IPS-15b (cell line): ENCODE data around the gene RASSF5.
"Not testable (repeated sequence)": the region's sequence is repeated elsewhere in the genome, so short reads cannot be mapped to it uniquely, and the experiment has no call there.

Experiments
- H3K27me3 ChIP-seq: one replicate; pipeline ENCODE4 v1.6.1; 2013; ENCODE audit warnings: low read length; ENCODE audit not compliant: control insufficient read depth, insufficient read depth
- H3K36me3 ChIP-seq: one replicate; pipeline ENCODE4 v1.6.1; 2013; ENCODE audit warnings: low read length; ENCODE audit not compliant: control insufficient read depth, insufficient read depth
- H3K4me1 ChIP-seq: one replicate; pipeline ENCODE4 v1.6.1; 2013; ENCODE audit warnings: mild to moderate bottlenecking, low read length; ENCODE audit not compliant: control insufficient read depth, insufficient read depth
- H3K4me3 ChIP-seq: one replicate; pipeline ENCODE4 v1.5.1; 2013; ENCODE audit warnings: low read depth, low read length
- H3K9ac ChIP-seq: one replicate; pipeline ENCODE4 v1.6.1; 2013; ENCODE audit warnings: low read depth, mild to moderate bottlenecking, low read length
- H3K9me3 ChIP-seq: one replicate; pipeline ENCODE4 v1.6.1; 2013; ENCODE audit warnings: mild to moderate bottlenecking, low read length; ENCODE audit not compliant: control insufficient read depth, insufficient read depth

RASSF5 gene

GRCh38 chr1:206612129-206612876 lies 105.0 kb downstream of the RASSF5 start, which contains the start of gene EIF2D:
Gene EIF2D (minus strand): TSS chr1:206612465. CDS start chr1:206612342, 123 bp downstream.
- Histone ChIP-seq H3K9me3 (no peaks in the 10 kb centered on the region), H3K4me3 (peak within 1 kb of the TSS; percentile 98), H3K4me1 (peaks cover 4% of the 10 kb centered on the region), H3K27me3 (no peaks in the 10 kb centered on the region), H3K36me3 (no peaks in the 10 kb centered on the region), H3K9ac (peak within 1 kb of the TSS; percentile 99)

GRCh38 chr1:206626396-206626795 lies 119.1 kb downstream of the RASSF5 start:
- not testable (repeated sequence) for H3K4me3 ChIP-seq, H3K9ac ChIP-seq, H3K9me3 ChIP-seq, H3K4me1 ChIP-seq, H3K36me3 ChIP-seq, H3K27me3 ChIP-seq

GRCh38 chr1:206628916-206629315 lies 121.6 kb downstream of the RASSF5 start:
- Histone ChIP-seq H3K9ac (no peak overlapping the region), H3K9me3 (no peaks in the 10 kb centered on the region), H3K36me3 (no peaks in the 10 kb centered on the region), H3K4me1 (peaks cover 8% of the 10 kb centered on the region), H3K27me3 (peaks cover 16% of the 10 kb centered on the region), H3K4me3 (no peak overlapping the region)

GRCh38 chr1:206631085-206631509 lies 123.8 kb downstream of the RASSF5 start:
- Histone ChIP-seq H3K36me3 (no peaks in the 10 kb centered on the region), H3K9ac (no peak overlapping the region), H3K9me3 (no peaks in the 10 kb centered on the region), H3K4me1 (peaks cover 14% of the 10 kb centered on the region), H3K4me3 (no peak overlapping the region), H3K27me3 (peaks cover 20% of the 10 kb centered on the region)

GRCh38 chr1:206633708-206634121 lies 126.4 kb downstream of the RASSF5 start:
- H3K4me1 ChIP-seq: peaks cover 19% of the 10 kb centered on the region
- H3K9ac ChIP-seq: no peak overlapping the region
- no peaks in the 10 kb centered on the region for H3K36me3 ChIP-seq
- peaks cover 31% of the 10 kb centered on the region for H3K27me3 ChIP-seq
- no peak overlapping the region for H3K4me3 ChIP-seq
- H3K9me3 ChIP-seq: no peaks in the 10 kb centered on the region

GRCh38 chr1:206634365-206635079 lies 127.2 kb downstream of the RASSF5 start:
- Histone ChIP-seq H3K27me3 (peaks cover 28% of the 10 kb centered on the region), H3K9ac (no peak overlapping the region), H3K4me3 (peak overlapping the region; percentile 83)

GRCh38 chr1:206635080-206635977 lies 128.0 kb downstream of the RASSF5 start, which contains the start of gene DYRK3:
Gene DYRK3 (plus strand): TSS chr1:206635536. CDS start chr1:206635704, 168 bp downstream.
- H3K4me3 ChIP-seq: peak within 1 kb of the TSS; percentile 83
- no peaks in the 10 kb centered on the region for H3K9me3 ChIP-seq
- peaks cover 19% of the 10 kb centered on the region for H3K4me1 ChIP-seq
- H3K27me3 ChIP-seq: peaks cover 28% of the 10 kb centered on the region
- no peaks in the 10 kb centered on the region for H3K36me3 ChIP-seq
- H3K9ac ChIP-seq: peak within 1 kb of the TSS; percentile 50

More at GRCh38 chr1:206634365-206635079, 127.2 kb downstream of the RASSF5 start:
- H3K4me1 ChIP-seq: peaks cover 19% of the 10 kb centered on the region
- H3K9me3 ChIP-seq: no peaks in the 10 kb centered on the region
- H3K36me3 ChIP-seq: no peaks in the 10 kb centered on the region

- Histone ChIP-seq H3K9me3 (no peaks in the 10 kb centered on the region), H3K27me3 (peaks cover 28% of the 10 kb centered on the region), H3K4me1 (peaks cover 19% of the 10 kb centered on the region), H3K36me3 (no peaks in the 10 kb centered on the region), H3K4me3 (peak overlapping the region; percentile 83), H3K9ac (peak overlapping the region; percentile 50)
These were observed 128.6 kb downstream of the RASSF5 start for GRCh38 chr1:206635978-206636345.

- H3K4me1 ChIP-seq: peaks cover 17% of the 10 kb centered on the region
- no peak overlapping the region for H3K4me3 ChIP-seq
- H3K9ac ChIP-seq: no peak overlapping the region
- no peaks in the 10 kb centered on the region for H3K9me3 ChIP-seq
- no peaks in the 10 kb centered on the region for H3K36me3 ChIP-seq
- H3K27me3 ChIP-seq: peaks cover 28% of the 10 kb centered on the region
These were observed 129.3 kb downstream of the RASSF5 start for GRCh38 chr1:206636671-206637070.

GRCh38 chr1:206637605-206638004 lies 130.3 kb downstream of the RASSF5 start:
- Histone ChIP-seq H3K27me3 (peaks cover 22% of the 10 kb centered on the region), H3K4me3 (no peak overlapping the region), H3K36me3 (no peaks in the 10 kb centered on the region), H3K9me3 (no peaks in the 10 kb centered on the region), H3K4me1 (peaks cover 17% of the 10 kb centered on the region), H3K9ac (no peak overlapping the region)
